Fibroblast of mammary gland (primary cell): ENCODE measurements around the gene AK8.

Source experiments
- DNase-seq: peaks from one replicate; pipeline ENCODE4 v3.0.0-alpha.2; 2010; ENCODE audit warnings: low read depth
- H3K4me3 ChIP-seq: 2 replicates; pipeline ENCODE4 v1.5.1; 2011; ENCODE audit warnings: low read depth, mild to moderate bottlenecking, low read length, moderate library complexity; ENCODE audit not compliant: control insufficient read depth
- CTCF ChIP-seq: conservative IDR thresholded peaks from 2 replicates; pipeline ENCODE4 v1.5.1; 2011; ENCODE audit warnings: low read depth, low read length, inconsistent platforms; ENCODE audit not compliant: control insufficient read depth, insufficient read depth

AK8 gene

GRCh38 chr9:132823370-132824145 lies 54.5 kb downstream of the AK8 start:
- no peak for TF ChIP-seq CTCF
- no peak for DNase-seq
- H3K4me3 ChIP-seq = no peak overlapping the region

GRCh38 chr9:132820169-132820944 lies 57.7 kb downstream of the AK8 start:
- no peak overlapping the region for H3K4me3 ChIP-seq
- no peak for TF ChIP-seq CTCF
- no peak for DNase-seq

- no peak for TF ChIP-seq CTCF
- H3K4me3 ChIP-seq = no peak overlapping the region
- DNase-seq = no peak
Observed at GRCh38 chr9:132818588-132818987, 59.5 kb downstream of the AK8 start.

GRCh38 chr9:132814937-132815336 lies 63.1 kb downstream of the AK8 start:
- DNase-seq = no peak
- no peak overlapping the region for H3K4me3 ChIP-seq
- TF ChIP-seq CTCF = no peak

- no peak for DNase-seq
- H3K4me3 ChIP-seq = no peak overlapping the region
- TF ChIP-seq CTCF = no peak
Observed at GRCh38 chr9:132813115-132813771, 64.8 kb downstream of the AK8 start.

- no peak overlapping the region for H3K4me3 ChIP-seq
- no peak for TF ChIP-seq CTCF
- no peak for DNase-seq
Observed at GRCh38 chr9:132811985-132812384, 66.1 kb downstream of the AK8 start.
